Lung (tissue), 12 donors: ENCODE results near the gene TOR4A. TPM values are rescaled to one million over a fixed set of nuclear protein-coding genes. Genes with fewer than 3 reads are reported as not detected.

ENCODE experiments used
- ATAC-seq: fragments of 200-7000 bp; cut with Tn5 transposase; one replicate; pipeline ENCODE4 v1.9.1; 2020; ENCODE audit warnings: moderate number of reproducible peaks; ENCODE audit not compliant: insufficient read depth, low FRiP score
- DNase-seq, 3 donors: peaks; one replicate each; pipeline ENCODE4 v3.0.0-alpha.2; 2013 to 2017
- H3K27ac ChIP-seq, 2 donors: one replicate each; pipeline ENCODE4 v1.5.1; 2013; ENCODE audit warnings: mild to moderate bottlenecking in 2 of 2, moderate library complexity in 2 of 2, control low read depth in 1 of 2, inconsistent platforms in 1 of 2, low read depth in 1 of 2, low read length in 1 of 2
- H3K27me3 ChIP-seq, 3 donors: one replicate each; pipeline ENCODE4 v1.5.1; 2013; ENCODE audit warnings: low read length in 2 of 3; ENCODE audit not compliant: control insufficient read depth in 3 of 3, insufficient read depth in 3 of 3
- H3K36me3 ChIP-seq, 4 donors: one replicate each; pipeline ENCODE4 v1.5.1; 2013; ENCODE audit warnings: low read length in 4 of 4, mild to moderate bottlenecking in 1 of 4, moderate library complexity in 1 of 4; ENCODE audit not compliant: control insufficient read depth in 4 of 4, insufficient read depth in 4 of 4
- H3K4me1 ChIP-seq, 5 donors: one replicate each; pipeline ENCODE4 v1.5.1; 2013; ENCODE audit warnings: low read length in 5 of 5, mild to moderate bottlenecking in 2 of 5, moderate library complexity in 1 of 5; ENCODE audit not compliant: control insufficient read depth in 5 of 5, insufficient read depth in 5 of 5
- H3K4me3 ChIP-seq: one replicate; pipeline ENCODE4 v1.5.1; 2013; ENCODE audit warnings: mild to moderate bottlenecking, control low read depth, moderate library complexity
- H3K9ac ChIP-seq, 2 donors: one replicate each; pipeline ENCODE4 v1.5.1; 2013; ENCODE audit warnings: low read length in 2 of 2, control low read depth in 1 of 2; ENCODE audit not compliant: insufficient read depth in 1 of 2
- H3K9me3 ChIP-seq, 4 donors: one replicate each; pipeline ENCODE4 v1.5.1; 2013; ENCODE audit warnings: low read length in 3 of 4, mild to moderate bottlenecking in 1 of 4, moderate library complexity in 1 of 4; ENCODE audit not compliant: control insufficient read depth in 4 of 4, insufficient read depth in 3 of 4
- CTCF ChIP-seq: IDR thresholded peaks from 2 replicates; pipeline ENCODE4 v1.5.1; 2012; ENCODE audit warnings: mild to moderate bottlenecking; ENCODE audit errors: control extremely low read depth, extremely low read depth
- WGBS, 2 donors: extraction: QIAGEN DNeasy Blood & Tissue Kit; methylation state at CpG; one replicate each; pipeline ENCODE4 v1.1.7; 2013; 5-methylcytosine and 5-hydroxymethylcytosine counted together
- polyA plus RNA-seq, 2 donors: library from polyadenylated mRNA; stranded (reverse); fragments of 200-250 nt; gene quantifications; one replicate each; pipeline ENCODE4 v1.2.1, GENCODE V29; 2013
- total RNA-seq, 2 donors: library from RNA; depleted of rRNA in 1 of 2; stranded (reverse); fragments of >200 nt in 1 of 2; gene quantifications; one replicate each; pipeline ENCODE4 v1.2.1, GENCODE V29; 2014 to 2021
- donor health status: control.
- donor health status: control.
- donor health status: Bipolar disorder and iron deficiency.
- donor health status: healthy.
- donor health status: DM: yes; HTN: yes; CAD: no.

TOR4A gene
- total and polyA plus RNA-seq, 4 donors: 9.6 to 42.5 (median 20.7) TPM

- 60 to 74% methylated on average over 24 of the region's 24 CpGs for WGBS, 2 donors
- Histone ChIP-seq H3K36me3 (no peaks in the 10 kb centered on the region), H3K4me3 (peak overlapping the region; percentile 12), H3K4me1 (peaks cover 0 to 47% (median 20%) of the 10 kb centered on the region in 5 donors), H3K27ac (peak overlapping the region; percentile 21 to 74), H3K27me3 (peaks cover 0 to 27% (median 5%) of the 10 kb centered on the region in 3 donors), H3K9ac (no peak overlapping the region), H3K9me3 (peaks cover 0 to 6% (median 0%) of the 10 kb centered on the region in 4 donors)
- ATAC-seq (no peak), DNase-seq (peak in 1 of 3 donors; percentile 15)
- no peak for TF ChIP-seq CTCF
These were observed 21.1 kb downstream of the TOR4A start for GRCh38 chr9:137298401-137299202.

- no peak for TF ChIP-seq CTCF
- H3K4me3 ChIP-seq: peak overlapping the region; percentile 12
- DNase-seq (peak in 1 of 3 donors; percentile 14), ATAC-seq (no peak)
- H3K36me3 ChIP-seq: no peaks in the 10 kb centered on the region
- peaks cover 0 to 23% (median 5%) of the 10 kb centered on the region in 3 donors for H3K27me3 ChIP-seq
- H3K4me1 ChIP-seq: peaks cover 0 to 46% (median 24%) of the 10 kb centered on the region in 5 donors
- WGBS, 2 donors: 69 to 71% methylated on average over 10 of the region's 10 CpGs
- peaks cover 0 to 6% (median 0%) of the 10 kb centered on the region in 4 donors for H3K9me3 ChIP-seq
- peak overlapping the region; percentile 21 to 36 for H3K27ac ChIP-seq
- no peak overlapping the region for H3K9ac ChIP-seq
These were observed 21.7 kb downstream of the TOR4A start for GRCh38 chr9:137299203-137299565.

GRCh38 chr9:137299938-137300337 lies 22.4 kb downstream of the TOR4A start:
- H3K27ac ChIP-seq: peak overlapping the region; percentile 21 to 48
- no peak overlapping the region for H3K9ac ChIP-seq
- no peaks in the 10 kb centered on the region for H3K9me3 ChIP-seq
- H3K36me3 ChIP-seq: no peaks in the 10 kb centered on the region
- 42 to 68% methylated on average over 16 of the region's 16 CpGs for WGBS, 2 donors
- no peak for ATAC-seq
- TF ChIP-seq CTCF: no peak
- H3K4me3 ChIP-seq: peak overlapping the region; percentile 30
- peaks cover 0 to 18% (median 5%) of the 10 kb centered on the region in 3 donors for H3K27me3 ChIP-seq
- peak; percentile 47 to 73 (median 60) for DNase-seq
- H3K4me1 ChIP-seq: peaks cover 0 to 48% (median 27%) of the 10 kb centered on the region in 5 donors
